ENCODE data around the gene DOK7.

GRCh38 chr4:3518941-3519340 lies 55.8 kb downstream of the DOK7 start:
- TF ChIP-seq CTCF (IDR thresholded peaks at IDR 0.05) (no peak), ZFX (IDR thresholded peaks at IDR 0.05; ENCODE audit: borderline replicate concordance) (no peak)

Measured in 22Rv1 (cell line).